SIG-M5 treated with dmso at 0.1 percent for 504 hours (cell line): ENCODE data around the gene C1orf50.

ENCODE experiments used
- DNase-seq: peaks from one replicate; lab custom pipeline; 2025; ENCODE audit not compliant: unreplicated experiment; lab: John Stamatoyannopoulos, UW

The C1orf50 gene

GRCh38 chr1:42758641-42759040, 8.4 kb upstream of the C1orf50 start:
- no peak for DNase-seq

GRCh38 chr1:42759114-42759513, 7.9 kb upstream of the C1orf50 start:
- no peak for DNase-seq

GRCh38 chr1:42761567-42761966, 5.5 kb upstream of the C1orf50 start:
- no peak for DNase-seq

- no peak for DNase-seq
Observed at GRCh38 chr1:42762269-42762668, 4.8 kb upstream of the C1orf50 start.

DNA sequence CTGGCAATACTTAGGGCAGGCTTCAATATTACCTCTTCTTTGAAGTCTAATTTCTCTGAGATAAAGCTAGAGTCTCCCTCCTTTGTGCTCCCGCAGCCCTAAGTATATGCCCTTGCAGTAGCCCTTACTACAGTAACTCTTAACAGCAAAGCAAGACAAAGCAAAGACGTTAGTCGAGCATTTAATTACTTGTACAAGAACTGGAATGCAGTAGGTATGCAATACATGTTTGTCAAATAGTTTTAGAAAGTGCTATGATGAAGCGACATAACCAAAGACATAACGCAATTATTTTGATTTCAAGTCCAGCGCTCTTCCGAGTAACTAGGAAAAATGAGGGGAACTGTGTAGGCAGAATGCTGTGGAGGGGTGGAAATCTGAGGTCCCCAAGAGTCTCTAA, 1.8 kb upstream of the C1orf50 start:
- DNase-seq, result no peak

- DNase-seq, result peak; percentile 58
Observed at GRCh38 chr1:42765832-42766740, 963 bp upstream of the C1orf50 start.

DNA sequence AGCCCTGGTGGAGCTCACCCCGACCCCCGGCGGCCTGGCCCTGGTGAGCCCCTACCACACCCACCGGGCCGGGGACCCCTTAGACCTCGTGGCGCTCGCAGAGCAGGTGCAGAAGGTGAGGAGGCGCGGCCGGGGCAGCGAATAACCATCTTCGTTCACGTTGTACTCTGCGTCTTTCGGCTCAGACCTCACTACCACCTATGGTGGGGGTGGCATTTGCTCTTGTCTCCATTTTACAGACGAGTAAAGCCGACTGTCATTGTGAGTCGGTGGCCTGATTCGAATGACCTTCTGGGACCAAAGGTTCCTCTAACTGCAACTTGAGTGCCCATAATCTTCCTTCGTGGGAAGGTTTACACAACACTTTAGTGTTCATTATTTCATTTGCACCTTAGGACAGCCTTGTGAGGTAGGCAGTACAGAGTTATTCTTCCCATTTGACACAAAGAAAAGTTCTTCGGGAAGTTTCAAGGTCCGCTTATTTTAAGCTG, 506 bp downstream of the C1orf50 start:
- peak; percentile 27 for DNase-seq

DNA sequence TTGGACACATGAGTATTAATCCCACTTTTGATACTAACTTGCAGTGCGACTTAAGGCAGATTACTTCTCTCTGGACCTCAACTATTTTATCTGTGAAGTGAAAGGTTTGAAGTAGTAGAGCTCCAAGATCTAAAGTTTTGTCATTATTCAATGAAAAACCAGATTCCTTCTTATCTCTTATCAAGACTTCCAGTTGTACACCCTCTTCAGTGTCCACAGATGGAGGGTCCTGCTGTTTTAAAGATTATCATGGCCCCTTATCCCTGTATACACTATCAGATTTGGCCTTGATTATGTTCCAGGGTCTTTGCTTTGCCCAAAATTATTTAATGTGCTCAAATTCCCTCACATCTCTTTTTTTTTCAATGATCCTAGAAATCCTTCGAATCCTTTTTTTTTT, 1.1 kb downstream of the C1orf50 start:
- DNase-seq, result no peak

GRCh38 chr1:42769811-42770210, 2.8 kb downstream of the C1orf50 start:
- DNase-seq, result no peak

DNA sequence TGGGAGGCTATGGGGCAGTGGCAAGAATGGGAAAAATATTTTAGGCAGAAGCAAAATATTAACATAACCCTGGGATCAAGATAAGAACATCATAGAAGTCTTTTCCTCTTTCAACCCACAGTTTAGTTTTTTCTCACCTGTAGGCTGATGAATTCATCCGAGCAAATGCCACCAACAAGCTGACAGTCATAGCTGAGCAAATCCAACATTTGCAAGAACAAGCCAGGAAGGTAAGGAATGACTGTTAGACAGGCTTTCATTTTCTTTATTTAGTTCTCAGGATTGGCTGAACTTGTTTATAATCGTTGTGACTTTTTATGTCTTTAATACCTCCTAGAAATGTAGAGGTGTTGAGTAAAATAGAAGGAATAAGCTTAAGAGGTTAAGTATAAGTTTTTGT, 6.4 kb downstream of the C1orf50 start:
- no peak for DNase-seq

- DNase-seq, result no peak
Observed at GRCh38 chr1:42774928-42775526, 8.0 kb downstream of the C1orf50 start.

- no peak for DNase-seq
Observed at GRCh38 chr1:42776502-42776901, 9.5 kb downstream of the C1orf50 start.

- DNase-seq, result peak; percentile 20
Observed at GRCh38 chr1:42777852-42778251, 10.8 kb downstream of the C1orf50 start.

- DNase-seq, result no peak
Observed at GRCh38 chr1:42779725-42780124, 12.7 kb downstream of the C1orf50 start.

DNA sequence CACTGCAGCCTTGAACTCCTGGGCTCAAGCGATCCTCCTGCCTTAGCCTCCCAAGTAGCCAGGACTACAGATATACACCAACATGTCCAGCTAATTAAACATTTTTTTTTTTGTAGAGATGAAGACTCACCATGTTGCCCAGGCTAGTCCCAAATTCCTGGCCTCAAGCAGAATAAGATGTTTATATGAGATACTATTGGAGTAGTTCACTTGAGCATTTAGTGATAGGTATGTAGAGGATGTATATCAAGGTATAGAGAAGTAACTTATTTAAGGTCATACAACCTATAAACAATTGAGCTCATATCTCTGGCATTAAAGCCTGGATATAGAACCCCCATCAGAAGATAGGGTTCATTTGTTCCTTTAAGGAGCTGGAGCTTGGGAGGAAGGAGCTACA, 13.1 kb downstream of the C1orf50 start:
- DNase-seq, result no peak

DNA sequence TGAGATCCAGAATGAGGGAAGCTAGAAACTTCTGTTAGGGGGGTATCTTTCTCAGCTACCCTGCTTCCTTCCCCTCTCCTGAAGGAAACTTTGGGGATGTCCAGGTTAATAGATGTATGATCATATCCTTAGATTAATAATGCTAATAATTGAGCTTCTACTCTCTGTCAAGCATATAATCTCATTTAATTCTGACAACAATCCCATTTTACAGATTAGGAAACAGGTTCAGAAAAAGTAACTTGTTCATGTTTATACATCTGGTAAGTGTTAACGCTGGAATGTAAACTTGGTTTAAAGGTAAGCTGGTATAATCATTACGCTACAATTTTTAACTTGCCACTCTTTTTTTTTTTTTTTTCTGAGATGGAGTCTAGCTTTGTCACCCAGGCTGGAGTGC, 16.0 kb downstream of the C1orf50 start:
- DNase-seq, result no peak

DNA sequence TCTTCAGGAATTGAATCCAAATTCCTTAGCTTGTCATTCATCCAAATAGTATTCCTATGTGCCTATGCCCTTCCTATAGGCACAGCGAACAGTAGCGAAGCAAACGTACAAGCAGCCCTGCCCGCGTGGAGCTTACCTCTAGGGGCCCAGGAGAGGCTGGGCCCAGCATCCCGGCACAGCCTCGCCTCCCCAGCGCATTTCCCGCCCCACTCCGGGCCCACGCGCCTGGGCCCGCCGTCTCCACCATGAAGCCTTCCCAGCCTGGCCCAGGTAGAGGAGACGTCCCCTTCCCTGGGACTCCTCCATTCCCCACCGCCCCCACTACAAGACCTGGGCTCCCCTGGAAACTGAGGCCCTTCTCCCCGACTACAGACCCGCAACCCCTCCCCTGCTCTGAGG, 17.5 kb downstream of the C1orf50 start:
- DNase-seq, result no peak

- no peak for DNase-seq
Observed at GRCh38 chr1:42784946-42785693, 18.1 kb downstream of the C1orf50 start, which contains the start of gene TMEM269. Gene TMEM269 (plus strand): TSS chr1:42784991. CDS start chr1:42789894, 4,903 bp downstream.

GRCh38 chr1:42786097-42786496, 19.0 kb downstream of the C1orf50 start:
- no peak for DNase-seq

DNA sequence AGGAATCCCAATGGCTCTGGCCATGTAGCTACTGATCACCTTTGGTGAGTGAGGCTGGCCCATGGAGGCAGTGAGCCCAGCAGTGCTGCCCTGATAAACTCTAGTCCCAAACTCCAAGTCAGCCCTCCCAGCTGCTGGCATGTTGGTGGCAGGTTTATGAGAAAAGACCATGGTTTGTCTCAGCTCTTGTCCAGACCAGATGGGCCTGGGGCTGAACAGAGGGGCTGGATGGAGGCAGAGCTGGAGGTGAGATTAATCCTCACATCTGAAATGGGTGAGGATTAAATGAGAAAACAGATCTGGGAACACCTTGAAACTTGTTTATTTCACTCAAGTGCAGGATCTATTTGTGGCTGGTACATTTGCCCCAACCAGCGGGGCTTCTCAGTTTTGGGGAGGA, 21.0 kb downstream of the C1orf50 start:
- DNase-seq, result no peak

GRCh38 chr1:42793824-42794223, 26.8 kb downstream of the C1orf50 start:
- no peak for DNase-seq

GRCh38 chr1:42797414-42797813, 30.4 kb downstream of the C1orf50 start:
- no peak for DNase-seq
